MCF 10A (cell line): Measurements from ENCODE around the gene TPBGL. TPM values are rescaled to one million over a fixed set of nuclear protein-coding genes. Genes with fewer than 3 reads are reported as not detected.

Experiments used
- Bru-seq: library from RNA; stranded (reverse); fragments of 400-500 nt; gene quantifications from one replicate; lab custom pipeline; 2021; lab: Mats Ljungman, UMichigan
- BruChase-seq, 2 experiments: library from RNA; stranded (reverse); fragments of 400-500 nt; gene quantifications; one replicate each; lab custom pipeline; 2021; lab: Mats Ljungman, UMichigan
- BruUV-seq: library from RNA; stranded (reverse); fragments of 400-500 nt; replicated peaks from 2 replicates; lab custom pipeline; 2021; lab: Mats Ljungman, UMichigan
- CTCF ChIA-PET: fragments of 300-600 bp; sonication (Branson Sonifier 250); formaldehyde crosslinking; extraction: SDS; loops from one replicate; lab custom pipeline; 2021; ENCODE audit warnings: antibody characterized with exemption, inconsistent platforms; lab: Yijun Ruan, JAX
- POLR2A ChIA-PET: fragments of 300-600, 350-650 bp; sonication (Branson Sonifier 250); formaldehyde crosslinking; extraction: SDS; loops from one replicate; lab custom pipeline; 2020; ENCODE audit warnings: antibody characterized with exemption, inconsistent platforms; lab: Yijun Ruan, JAX
- DNase-seq: peaks from one replicate; pipeline ENCODE4 v3.0.0-alpha.2; 2018; ENCODE audit not compliant: unreplicated experiment
- H3K27ac Mint-ChIP-seq: one replicate; pipeline ENCODE4 v1.8.0; 2022; ENCODE audit warnings: mild to moderate bottlenecking, low read depth, mixed read lengths; ENCODE audit not compliant: unreplicated experiment
- H3K27me3 Mint-ChIP-seq: one replicate; pipeline ENCODE4 v1.8.0; 2022; ENCODE audit warnings: mixed read lengths; ENCODE audit not compliant: insufficient read depth, unreplicated experiment
- H3K36me3 Mint-ChIP-seq: one replicate; pipeline ENCODE4 v1.8.0; 2022; ENCODE audit warnings: mild to moderate bottlenecking, moderate library complexity, mixed read lengths; ENCODE audit not compliant: insufficient read depth, unreplicated experiment
- H3K4me1 Mint-ChIP-seq: one replicate; pipeline ENCODE4 v1.8.0; 2022; ENCODE audit warnings: mixed read lengths; ENCODE audit not compliant: insufficient read depth, unreplicated experiment
- H3K4me3 Mint-ChIP-seq: one replicate; pipeline ENCODE4 v1.8.0; 2022; ENCODE audit warnings: mild to moderate bottlenecking, moderate library complexity, mixed read lengths; ENCODE audit not compliant: unreplicated experiment
- H3K9me3 Mint-ChIP-seq: one replicate; pipeline ENCODE4 v1.8.0; 2022; ENCODE audit warnings: mixed read lengths; ENCODE audit not compliant: unreplicated experiment
- CTCF ChIP-seq: fragments of 200-600 bp; IDR thresholded peaks from one replicate; pipeline ENCODE4 v1.8.0; 2022; ENCODE audit warnings: antibody characterized with exemption, mild to moderate bottlenecking; ENCODE audit not compliant: unreplicated experiment
- intact Hi-C: fragments of 100-400 bp; cut with micrococcal nuclease; formaldehyde crosslinking; loops from 2 replicates; pipeline ENCODE4 v1.14.1; 2022
- long read RNA-seq: library from polyadenylated mRNA; stranded (forward); transcript quantifications from one replicate; pipeline ENCODE4 v2.0.0, GENCODE V29; 2022
- total RNA-seq: library from RNA; stranded (reverse); gene quantifications from 2 replicates; pipeline ENCODE4 v1.2.3, GENCODE V29; 2022

TPBGL gene, protein sequence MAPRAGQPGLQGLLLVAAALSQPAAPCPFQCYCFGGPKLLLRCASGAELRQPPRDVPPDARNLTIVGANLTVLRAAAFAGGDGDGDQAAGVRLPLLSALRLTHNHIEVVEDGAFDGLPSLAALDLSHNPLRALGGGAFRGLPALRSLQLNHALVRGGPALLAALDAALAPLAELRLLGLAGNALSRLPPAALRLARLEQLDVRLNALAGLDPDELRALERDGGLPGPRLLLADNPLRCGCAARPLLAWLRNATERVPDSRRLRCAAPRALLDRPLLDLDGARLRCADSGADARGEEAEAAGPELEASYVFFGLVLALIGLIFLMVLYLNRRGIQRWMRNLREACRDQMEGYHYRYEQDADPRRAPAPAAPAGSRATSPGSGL
- not detected in 2 replicates for total RNA-seq
- Bru-seq, nascent RNA: not detected
- not detected for BruChase-seq, experiment 1, labeled RNA remaining after a 6-hour chase
- not detected for BruChase-seq, experiment 2, labeled RNA remaining after a 2-hour chase
- long read RNA-seq: 0 reads

DNA sequence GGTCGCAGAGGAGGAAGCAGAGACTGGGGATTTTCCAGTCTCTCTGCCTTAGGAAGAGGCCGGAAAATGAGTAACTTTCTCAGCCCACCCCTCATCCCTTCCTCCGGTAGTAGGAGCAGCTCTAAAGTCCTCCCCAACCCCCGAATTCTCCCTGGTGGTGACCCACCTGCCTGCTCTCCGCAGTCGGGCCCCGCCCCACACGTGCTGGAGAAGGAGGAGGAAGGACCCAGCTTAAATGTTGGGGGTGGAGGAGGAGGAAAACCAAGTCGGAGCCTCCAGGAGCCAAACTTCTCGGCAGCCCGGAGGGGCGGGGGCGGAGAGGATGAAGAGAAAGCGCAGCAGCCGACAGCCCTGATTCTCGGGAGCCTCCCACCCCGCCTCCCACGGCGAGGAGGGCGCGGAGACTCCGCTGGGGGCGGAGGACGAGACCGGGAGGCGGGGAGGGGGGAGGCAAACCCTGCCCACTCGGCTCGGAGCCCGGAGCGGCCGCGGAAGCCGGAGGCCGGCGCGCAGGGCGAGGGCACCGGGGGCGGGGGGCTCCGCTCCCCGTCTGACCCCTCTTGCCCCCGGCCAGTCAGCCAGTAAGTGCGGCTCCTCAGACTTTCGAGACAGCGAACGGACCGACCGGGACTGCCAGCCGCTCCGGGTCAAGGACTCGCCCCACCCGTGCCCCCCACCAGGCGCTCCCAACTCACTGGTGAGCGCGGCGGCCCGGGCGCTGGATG is at the start of gene TPBGL:
Gene TPBGL (plus strand): TSS at position 464 of the 725 bp plus-strand sequence. CDS start 276 bp downstream, outside the sequence.
- TF ChIP-seq CTCF: no peak
- H3K4me1 Mint-ChIP-seq: no peaks in the 10 kb centered on the region
- ChIA-PET CTCF (interaction anchor here (0.7 to 1.8 kb wide), 3 partner anchors 8 to 162 kb away, joined by 3 to 7 read pairs (median 7); no protein-coding TSS in a partner anchor), POLR2A (no interaction called here)
- no peaks in the 10 kb centered on the region for H3K36me3 Mint-ChIP-seq
- intact Hi-C loops: no loop called here
- no peak within 1 kb of the TSS for H3K4me3 Mint-ChIP-seq
- H3K9me3 Mint-ChIP-seq: no peaks in the 10 kb centered on the region
- BruUV-seq: no TSS peak
- peaks cover 36% of the 10 kb centered on the region for H3K27me3 Mint-ChIP-seq
- DNase-seq: no peak
- no peak within 1 kb of the TSS for H3K27ac Mint-ChIP-seq

DNA sequence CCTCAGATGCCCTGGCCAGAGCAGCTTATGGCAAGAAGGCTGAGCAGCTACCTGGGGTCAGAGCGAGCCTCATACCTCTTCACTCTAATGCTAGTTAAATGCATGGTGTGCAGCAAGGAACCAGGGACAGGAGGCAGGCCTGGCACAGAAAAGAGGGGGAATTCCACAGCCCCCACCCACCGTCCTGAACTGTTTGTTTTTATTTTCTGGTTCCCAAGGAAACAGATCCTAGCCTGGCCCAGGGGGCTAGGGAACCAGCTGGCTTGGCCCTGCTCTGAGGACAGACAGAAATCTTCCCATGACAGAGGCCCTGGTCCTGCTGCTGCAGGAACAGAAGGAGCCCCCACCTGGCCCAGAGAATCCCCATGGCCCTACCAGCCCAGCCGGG is 49.2 kb upstream of the TPBGL start:
- POLR2A ChIA-PET: no interaction called here
- DNase-seq: no peak
- H3K27me3 Mint-ChIP-seq: peaks cover 25% of the 10 kb centered on the region

DNA sequence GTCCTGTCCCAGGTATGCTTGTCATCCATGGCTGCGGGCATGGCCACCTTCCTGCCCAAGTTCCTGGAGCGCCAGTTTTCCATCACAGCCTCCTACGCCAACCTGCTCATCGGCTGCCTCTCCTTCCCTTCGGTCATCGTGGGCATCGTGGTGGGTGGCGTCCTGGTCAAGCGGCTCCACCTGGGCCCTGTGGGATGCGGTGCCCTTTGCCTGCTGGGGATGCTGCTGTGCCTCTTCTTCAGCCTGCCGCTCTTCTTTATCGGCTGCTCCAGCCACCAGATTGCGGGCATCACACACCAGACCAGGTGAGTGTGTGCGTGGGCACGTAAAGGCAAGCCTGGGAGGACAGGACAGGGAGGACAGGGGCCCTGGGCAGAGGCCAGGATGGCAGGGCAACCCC is 47.3 kb upstream of the TPBGL start:
- H3K27me3 Mint-ChIP-seq: peaks cover 14% of the 10 kb centered on the region
- no TSS peak for BruUV-seq
- intact Hi-C loops: no loop called here

More for the DNA sequence above, 49.2 kb upstream of the TPBGL start:
- Mint-ChIP-seq H3K9me3 (no peaks in the 10 kb centered on the region), H3K27ac (no peak overlapping the region), H3K36me3 (no peaks in the 10 kb centered on the region), H3K4me1 (no peaks in the 10 kb centered on the region), H3K4me3 (no peak overlapping the region)
- no TSS peak for BruUV-seq
- intact Hi-C loops: no loop called here
- CTCF ChIA-PET: interaction anchor here (1.3 kb wide), 1 partner anchor 54 kb away, joined by 3 read pairs; no protein-coding TSS in a partner anchor
- no peak for TF ChIP-seq CTCF

More for the DNA sequence above, 47.3 kb upstream of the TPBGL start:
- no peaks in the 10 kb centered on the region for H3K9me3 Mint-ChIP-seq
- no peaks in the 10 kb centered on the region for H3K4me1 Mint-ChIP-seq
- H3K4me3 Mint-ChIP-seq: no peak overlapping the region
- DNase-seq: no peak
- POLR2A ChIA-PET: no interaction called here
- H3K27ac Mint-ChIP-seq: no peak overlapping the region
- no peak for TF ChIP-seq CTCF
- CTCF ChIA-PET: interaction anchor here (1.0 to 3.3 kb wide), 3 partner anchors 14 to 55 kb away, joined by 3 to 21 read pairs (median 4); no protein-coding TSS in a partner anchor
- no peaks in the 10 kb centered on the region for H3K36me3 Mint-ChIP-seq
